Femur (tissue), 1 donor: ENCODE data around the gene RSRC2.
"Not testable (repeated sequence)": the region's sequence is repeated elsewhere in the genome, so short reads cannot be mapped to it uniquely, and the experiment has no call there.

Experiments used
- DNase-seq: peaks from one replicate; pipeline ENCODE4 v3.0.0-alpha.2; 2017

Gene RSRC2

DNA sequence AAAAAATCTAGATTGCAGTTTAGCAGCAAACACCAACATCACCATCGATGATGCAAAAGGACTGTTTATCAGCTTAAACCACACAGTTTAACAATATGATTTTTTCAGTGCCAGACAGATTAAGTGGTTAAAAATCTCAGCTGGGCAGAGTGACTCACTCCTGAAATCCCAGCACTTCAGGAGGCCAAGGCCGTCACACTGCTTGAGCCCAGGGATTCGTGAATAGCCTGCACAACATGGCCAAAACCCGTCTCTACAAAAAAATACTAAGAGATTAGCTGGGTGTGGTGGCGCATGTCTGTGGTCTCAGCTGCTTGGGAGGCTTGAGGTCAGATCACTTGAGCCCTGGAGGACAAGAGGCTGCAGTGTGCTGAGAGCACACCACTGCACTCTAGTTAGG lies 8.9 kb downstream of the RSRC2 start:
- DNase-seq, result no peak

DNA sequence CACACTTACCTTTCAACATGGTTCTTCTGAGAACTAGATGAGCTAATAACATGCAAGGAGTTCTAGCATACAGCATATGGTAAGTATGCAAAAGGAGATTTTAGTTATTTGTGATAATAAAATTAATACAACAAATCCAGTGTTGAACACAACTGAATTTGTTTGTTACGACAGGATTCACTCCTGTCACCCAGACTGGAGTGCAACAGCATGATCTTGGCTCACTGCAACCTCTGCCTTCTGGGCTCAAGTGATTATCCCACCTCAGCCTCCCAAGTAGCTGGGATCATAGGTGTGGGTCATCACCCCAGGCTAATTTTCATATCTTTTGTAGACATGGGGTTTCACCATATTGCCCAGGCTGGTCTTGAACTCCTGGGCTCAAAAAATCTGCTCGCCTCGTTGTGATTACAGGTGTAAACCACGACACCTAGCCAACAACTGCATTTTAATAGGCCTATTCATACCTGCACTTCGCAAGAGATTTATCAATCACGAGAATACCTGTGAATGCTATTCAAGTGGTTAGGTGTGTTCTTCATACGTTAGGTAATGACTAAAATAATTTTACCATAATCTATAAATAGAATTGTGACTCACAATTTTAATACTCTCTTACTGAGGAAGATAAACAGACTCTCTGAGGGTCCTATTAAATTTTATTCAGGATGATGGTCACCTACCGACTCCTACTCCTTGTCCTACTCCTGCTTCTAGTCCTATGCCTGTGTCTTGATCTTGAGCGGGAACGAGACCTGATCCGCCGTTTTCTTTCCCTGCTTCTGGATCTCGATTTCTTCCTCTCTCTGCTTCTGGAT lies 10.0 kb downstream of the RSRC2 start:
- DNase-seq, result no peak

DNA sequence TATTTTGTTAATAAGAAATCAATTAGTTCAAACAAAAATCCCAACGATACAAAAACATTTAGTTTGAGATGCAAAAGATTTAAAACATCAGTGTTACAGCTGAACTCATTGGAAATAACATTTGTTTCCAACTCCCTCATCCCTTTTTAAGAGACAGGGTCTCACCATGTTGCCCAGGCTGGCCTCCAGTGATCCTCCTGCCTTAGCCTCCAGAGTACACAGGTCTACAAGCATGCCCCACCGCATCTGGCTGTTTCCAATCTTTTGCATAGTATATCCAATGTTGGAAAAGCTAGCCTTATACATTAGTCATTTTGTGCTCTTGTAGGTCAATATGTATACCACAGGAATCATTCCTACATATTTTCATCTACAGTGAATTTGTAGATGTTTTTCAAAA lies 11.5 kb downstream of the RSRC2 start:
- DNase-seq, result no peak

DNA sequence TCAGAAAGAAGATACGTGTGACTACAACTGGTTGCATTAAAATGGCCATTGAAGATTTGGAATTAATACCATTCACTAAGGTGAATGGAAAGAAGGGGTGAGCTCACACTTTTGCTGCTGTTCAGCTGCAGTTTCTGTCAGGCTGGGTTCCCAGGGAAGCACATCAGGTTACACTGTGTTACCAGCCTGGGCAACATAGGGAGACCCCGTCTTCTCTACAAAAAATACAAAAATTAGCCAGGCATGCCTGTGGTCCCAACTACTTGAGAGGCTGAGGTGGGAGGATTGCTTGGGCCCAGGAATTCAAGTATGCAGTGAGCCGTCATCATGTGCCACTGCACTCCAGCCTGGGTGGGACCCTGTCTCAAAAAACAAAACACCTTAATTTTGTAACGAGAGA lies 13.1 kb downstream of the RSRC2 start:
- no peak for DNase-seq

DNA sequence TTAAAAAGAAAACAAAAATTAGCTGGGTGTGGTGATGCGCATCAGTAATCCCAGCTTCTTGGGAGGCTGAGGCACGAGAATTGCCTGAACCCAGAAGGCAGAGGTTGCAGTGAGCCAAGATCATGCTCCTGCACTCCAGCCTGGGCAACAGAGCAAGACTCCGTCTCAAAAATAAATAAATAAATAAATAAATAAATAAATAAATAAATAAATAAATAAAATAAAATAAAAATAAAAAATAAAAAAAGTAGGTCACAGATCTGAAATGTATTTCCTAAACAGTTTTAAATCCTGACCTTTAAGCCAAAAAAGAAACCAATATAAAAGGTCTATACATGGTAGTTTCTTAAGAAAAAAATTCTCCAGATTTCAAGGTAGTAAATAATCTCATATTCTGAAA lies 13.7 kb downstream of the RSRC2 start:
- not testable (repeated sequence) for DNase-seq

DNA sequence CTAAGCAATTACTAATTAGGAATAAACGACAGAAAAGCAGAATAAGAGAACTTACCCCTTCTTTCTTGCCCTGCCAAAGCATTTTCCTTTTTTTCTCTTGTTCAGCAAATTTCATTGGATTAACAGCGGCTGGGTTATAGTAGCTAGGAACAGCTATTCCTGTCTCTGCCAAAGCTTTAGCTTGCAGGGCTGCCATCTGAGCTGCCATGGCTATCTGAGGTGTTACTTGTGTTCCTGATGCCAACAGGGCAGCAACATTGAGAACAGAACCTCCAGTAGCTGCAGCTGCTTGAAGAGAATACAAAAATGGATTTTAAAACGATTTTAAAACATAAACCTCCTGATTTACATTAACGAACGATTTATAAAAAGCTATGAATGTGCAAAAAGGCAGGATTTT lies 18.6 kb downstream of the RSRC2 start:
- DNase-seq, result no peak

DNA sequence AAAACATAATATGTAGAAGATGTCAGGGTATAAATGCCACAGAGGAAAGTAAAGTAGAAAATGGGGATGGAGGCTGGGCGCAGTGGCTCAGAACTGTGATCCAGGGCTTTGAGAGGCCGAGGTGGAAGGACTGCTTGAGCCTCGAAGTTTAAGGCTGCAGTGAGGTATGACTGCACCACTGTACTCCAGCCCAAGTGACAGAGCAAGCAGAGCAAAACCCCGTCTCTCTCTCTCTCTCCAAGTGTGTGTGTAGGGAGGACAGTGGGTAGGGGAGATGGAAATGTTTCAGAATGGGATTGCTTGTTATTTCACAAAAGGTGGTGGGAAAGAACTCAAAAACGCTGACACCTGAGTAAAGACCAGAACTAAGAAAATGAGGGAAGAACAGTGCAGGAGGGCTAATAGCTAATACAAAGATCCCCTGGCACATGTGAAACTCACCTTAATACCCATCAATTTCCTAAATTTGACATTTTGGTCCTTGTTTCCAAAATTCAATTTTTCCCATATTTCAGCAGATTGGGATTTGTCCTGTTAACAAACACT lies 20.3 kb downstream of the RSRC2 start:
- no peak for DNase-seq

DNA sequence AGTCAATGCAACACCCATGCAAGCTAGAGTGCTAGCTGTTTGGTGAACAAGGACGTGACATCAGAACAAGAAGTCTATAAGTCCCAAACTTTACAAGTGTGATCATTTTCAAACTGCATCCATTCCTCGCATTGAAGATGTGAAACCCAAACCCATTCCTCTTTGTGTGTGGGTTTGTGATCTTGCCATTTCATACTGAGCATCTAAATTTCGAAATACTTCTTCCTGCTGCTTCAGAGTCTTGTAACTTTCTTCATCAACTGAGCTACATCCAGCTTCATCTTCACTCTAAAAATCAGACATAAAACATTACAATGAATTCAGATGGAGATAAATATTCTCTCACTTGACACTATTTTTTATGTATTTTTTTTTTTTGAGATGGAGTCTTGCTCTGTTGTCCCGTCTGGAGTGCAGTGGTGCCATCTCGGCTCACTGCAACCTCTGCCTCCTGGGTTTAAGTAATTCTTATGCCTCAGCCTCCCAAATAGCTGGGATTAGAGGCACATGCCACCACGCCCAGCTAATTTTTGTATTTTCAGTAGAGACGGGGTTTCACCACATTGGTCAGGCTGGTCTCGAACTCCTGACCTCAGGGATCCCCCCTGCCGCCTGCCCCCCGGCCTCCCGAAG lies 21.2 kb downstream of the RSRC2 start:
- no peak for DNase-seq

DNA sequence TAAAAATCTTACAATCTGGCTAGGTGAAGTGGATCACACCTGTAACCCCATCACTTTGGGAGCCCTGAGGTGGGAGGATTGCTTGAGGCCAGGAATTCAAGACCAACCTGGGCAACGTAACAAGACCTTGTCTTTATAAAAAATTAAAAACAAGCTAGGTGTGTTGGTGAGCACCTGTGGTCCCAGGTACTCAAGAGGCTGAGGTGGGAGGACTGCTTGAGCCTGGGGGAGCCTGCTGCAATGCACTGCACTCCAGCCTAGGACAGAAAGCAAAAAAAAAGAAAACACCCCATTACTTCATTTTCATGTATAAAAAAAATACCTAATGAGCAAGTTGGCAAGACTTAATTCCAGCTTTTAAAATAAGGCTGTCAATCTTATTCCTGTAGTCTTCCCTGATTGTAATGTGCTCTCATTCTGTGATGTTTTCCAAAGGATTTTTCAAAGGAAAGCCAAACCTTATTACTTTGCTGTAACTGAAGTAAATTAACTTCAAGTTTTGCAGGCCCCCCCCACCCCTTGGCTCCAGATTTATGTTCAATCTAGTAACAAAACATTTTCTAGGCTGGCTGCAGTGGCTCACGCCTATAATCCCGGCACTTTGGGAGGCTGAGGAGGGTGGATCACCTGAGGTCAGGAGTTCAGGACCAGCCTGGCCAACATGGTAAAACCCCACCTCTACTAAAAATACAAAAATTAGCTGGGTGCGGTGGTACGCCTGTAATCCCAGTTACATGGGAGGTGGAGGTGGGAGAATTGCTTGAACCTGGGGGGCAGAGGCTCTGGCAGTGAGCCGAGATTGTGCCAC lies 22.7 kb downstream of the RSRC2 start:
- no peak for DNase-seq

DNA sequence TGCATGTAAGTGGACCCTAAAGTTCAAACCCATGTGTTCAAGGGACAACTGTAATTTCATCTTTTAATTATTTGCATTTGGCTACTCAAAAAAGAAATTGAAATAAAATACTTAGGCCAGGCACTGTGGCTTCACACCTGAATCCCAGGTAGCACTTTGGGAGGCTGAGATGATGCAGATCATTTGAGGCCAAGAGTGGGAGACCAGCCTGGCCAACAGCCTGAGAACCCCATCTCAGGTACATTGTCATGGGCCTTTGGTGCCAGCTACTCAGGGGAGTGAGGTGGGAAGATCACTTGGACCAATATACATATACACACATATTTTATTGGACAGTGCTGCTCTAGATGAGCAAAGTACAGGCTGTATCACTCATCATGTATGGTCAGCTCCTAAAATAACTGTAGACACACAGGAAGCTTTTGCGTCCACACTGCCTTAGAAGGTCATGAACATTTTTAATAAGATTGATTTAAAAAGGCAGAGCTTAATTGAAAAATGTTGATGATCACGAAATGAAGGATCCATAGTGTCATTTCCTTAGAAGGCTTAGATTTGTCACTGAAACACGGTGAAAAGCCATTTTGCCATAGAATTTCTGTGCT lies 23.5 kb downstream of the RSRC2 start:
- no peak for DNase-seq

DNA sequence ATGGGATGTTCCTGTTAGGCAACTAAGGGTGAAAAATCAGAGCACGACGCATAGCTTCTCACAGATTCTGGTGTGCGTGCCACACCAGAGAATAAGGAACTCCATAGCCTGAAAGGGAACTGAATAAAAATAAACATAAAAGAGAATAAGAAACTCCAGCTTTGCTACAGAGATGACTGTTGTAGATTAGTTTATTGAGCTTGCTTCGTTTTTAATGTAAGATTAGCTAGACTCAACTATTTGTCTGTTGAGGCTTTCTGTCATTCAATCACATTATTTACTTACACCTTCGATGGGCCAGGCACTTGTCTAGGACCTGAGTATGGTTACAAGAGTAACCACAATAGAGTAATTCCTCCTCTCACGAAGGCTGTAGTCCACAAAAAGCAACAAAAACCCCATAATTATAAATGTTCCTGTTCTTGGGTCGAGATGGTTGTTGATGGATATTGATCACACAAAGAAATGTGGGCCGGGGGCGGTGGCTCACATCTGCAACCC lies 25.2 kb downstream of the RSRC2 start:
- DNase-seq, result no peak

DNA sequence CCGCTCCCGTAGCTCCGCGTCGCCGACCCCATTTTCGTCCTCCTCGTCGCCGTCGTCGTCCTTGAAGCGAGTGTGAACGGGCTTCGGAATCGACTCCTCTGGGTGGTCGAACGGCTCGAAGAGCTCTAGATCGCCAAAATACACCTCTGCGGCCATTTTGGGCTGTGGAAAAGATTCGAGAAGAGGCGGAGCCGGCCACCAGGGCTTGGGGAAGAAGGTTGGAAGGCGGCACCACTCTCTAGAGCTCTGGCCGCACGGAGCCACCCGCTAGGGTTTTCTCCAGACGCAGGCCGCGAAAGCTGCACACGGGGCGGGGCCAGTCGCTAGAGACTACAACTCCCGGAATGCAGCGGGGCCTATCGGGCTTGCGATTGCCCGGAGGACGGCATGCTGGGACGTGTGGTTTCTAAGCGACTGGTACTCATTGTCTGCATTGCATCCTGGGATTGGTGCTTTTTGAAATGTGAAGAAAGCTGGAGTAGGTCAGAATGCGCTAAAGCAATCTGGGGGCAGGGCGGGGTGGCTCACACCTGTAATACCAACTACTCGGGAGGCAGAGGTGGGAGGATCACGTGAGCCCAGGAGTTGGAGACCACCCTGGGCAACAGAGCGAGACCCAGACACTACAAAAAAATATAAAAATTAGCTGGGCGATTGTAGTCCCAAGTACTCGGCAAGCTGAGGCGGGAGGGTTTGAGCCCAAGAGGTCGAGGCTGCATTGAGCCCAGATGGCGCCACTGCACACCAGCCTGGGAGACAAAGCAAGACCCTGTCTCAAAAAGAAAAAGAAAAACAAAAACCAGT lies 25.8 kb downstream of the RSRC2 start, which contains the start of gene ZCCHC8:
ZCCHC8 (minus strand) TSS at position 248 of the 804 bp plus-strand sequence; CDS start at position 156, 92 bp downstream.
- DNase-seq, result peak; percentile 98

DNA sequence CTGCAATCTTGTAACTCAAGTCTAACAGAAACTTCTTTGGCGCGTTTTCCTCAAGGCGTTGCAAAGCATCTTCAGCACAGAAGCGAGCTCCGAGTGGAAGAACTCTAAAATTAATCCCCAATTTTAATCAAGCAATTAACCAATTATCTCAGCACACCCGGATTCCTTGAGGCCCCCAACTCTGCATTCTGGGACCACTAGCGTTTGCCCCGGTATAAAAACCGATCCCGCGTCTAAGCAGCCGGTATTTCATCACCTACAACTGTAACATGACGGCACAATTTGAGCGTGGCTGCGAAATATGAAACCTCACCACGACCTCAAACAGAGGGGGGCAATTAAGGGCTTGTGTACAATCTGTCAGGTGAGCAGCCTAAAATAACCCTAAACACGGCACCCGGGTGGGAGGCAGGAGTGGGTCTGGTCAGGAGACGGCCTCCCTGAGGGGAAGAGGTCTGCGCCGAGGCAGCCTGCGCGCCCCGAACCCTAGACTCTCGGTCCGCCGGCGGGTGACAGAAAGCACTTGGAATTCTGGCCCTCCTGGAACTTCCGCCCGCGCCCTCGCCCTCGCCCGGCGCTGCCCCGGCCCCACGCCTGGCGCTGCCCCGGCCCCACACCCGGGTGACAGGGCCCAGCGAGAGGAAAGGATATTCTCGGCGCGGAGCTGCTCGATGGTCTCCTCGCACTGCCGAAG lies 26.6 kb downstream of the RSRC2 start:
- DNase-seq, result peak; percentile 77

DNA sequence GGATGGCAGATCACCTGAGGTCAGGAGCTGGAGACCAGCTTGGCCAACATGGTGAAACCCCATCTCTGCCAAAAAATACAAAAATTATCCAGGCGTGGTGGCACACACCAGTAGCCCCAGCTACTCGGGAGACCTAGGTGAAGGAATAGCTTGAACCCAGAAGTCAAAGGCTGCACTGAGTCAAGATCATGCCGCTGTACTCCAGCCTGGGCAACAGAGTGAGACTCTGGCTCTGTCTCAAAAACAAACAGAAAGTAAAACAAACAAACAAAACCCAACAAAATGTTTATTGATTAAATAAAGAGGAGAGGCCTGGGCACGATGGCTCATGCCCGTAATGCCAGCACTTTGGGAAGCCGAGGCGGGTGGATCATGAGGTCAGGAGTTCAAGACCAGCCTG lies 31.5 kb downstream of the RSRC2 start:
- no peak for DNase-seq

DNA sequence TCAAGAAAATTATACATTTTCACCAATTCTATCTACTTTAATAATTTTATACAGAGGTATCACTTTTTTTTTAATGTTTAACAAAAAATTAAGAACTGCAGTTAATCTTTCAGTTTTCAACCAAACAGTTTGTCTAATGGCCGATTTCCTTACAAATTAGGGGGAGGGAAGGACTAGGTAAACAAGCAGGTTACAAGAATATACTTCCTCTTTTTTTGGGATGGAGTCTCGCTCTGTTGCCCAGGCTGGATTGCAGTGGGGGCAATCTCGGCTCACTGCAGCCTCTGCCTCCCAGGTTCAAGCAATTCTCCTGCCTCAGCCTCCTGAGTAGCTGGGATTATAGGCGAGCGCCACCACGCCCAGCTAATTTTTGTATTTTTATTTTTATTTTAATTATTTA lies 33.5 kb downstream of the RSRC2 start:
- DNase-seq, result not testable (repeated sequence)

DNA sequence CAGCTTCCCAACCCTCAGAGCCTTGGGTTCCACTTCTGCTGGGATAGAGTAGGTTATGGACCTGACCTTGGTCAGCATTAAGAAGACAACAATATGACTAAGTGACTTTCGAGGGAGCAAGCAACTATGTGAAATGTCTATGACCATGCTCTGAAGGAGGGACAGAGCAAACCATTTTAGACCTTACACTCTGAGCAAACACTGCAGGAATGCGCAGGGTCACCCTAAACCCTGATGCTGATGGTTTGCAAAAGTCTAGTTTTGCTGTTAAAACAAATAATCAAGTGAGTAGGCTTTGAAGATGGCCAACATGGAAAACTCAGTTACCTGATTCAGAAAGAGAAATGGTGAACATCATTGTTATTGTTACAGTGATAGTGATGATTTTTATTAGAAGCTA lies 34.7 kb downstream of the RSRC2 start:
- DNase-seq, result no peak

DNA sequence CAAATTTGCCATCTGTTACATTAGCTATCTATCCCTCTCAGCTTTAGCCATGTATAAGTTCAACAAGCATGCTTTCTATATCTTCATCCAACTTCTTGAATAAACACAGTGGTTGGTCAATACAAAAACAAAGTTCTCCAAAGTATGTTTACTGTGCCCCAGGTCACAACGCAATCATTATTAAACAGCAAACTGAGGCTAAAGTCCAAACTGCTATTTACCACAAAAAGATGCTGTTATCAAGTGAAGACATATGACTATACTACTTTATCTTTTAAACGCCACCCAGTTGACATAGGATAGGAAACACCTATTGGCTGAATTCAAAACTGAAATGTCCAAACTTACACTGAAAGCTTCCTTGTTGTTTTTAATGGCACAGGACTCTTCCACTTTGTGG lies 37.7 kb downstream of the RSRC2 start:
- DNase-seq, result no peak

DNA sequence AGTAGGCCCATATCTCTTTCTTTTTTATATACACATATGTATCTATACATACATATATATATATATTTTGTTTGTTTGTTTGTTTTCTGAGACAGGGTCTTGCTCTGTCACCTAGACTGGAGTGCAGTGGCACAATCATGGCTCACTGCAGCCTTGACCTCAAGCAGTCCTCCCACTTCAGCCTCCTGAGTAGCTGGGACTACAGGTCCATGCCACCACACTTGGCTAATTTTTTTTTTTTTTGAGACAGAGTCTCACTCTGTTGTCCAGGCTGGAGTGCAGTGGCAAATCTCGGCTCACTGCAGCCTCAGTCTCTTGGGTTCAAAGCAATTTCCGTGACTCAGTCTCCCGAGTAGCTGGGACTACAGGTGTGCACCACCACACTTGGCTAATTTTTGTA lies 38.9 kb downstream of the RSRC2 start:
- not testable (repeated sequence) for DNase-seq

DNA sequence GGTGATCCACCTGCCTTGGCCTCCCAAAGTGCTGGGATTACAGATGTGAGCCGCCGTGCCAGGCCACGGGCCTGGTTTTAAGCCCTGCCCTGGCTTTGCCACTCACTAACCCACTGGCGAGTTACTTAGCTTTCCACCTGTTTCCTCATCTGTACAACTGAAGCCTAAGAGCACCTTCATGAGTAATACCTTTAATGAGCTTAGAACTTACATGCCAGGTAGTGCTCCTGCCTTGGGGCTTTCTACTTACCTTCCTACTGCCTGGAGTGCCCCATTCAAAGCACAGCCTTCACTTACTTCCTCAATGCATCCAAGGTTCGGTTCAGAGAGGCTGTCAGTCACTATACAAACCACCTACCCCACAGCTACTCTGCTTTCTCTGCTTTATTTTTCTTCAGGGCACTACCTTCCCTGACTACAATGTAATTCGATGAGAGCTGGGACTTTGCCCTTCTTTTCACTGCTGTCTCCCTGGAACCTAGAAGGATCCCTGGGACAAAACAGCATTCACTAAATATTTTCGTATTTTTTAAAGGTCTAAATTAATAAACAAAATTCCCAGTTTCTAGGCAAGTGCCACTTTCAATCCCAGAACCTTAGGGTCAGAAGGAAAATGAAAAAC lies 39.8 kb downstream of the RSRC2 start:
- DNase-seq, result no peak

DNA sequence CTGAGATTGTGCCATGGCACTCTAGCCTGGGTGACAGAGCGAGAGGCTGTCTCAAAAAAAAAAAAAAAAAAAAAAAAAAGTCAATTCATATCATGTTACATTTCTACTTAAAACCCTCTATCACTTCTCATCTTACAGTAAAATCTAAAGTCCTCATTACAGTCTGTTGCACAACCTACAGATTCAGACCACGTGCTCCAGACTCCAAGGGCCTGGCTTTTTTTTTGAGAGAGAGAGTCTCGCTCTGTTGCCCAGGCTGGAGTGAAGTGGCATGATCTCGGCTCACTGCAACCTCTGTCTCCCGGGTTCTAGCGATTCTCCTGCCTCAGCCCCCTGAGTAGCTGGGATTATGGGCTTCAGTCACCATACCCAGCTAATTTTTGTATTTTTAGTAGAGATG lies 40.4 kb downstream of the RSRC2 start:
- not testable (repeated sequence) for DNase-seq

DNA sequence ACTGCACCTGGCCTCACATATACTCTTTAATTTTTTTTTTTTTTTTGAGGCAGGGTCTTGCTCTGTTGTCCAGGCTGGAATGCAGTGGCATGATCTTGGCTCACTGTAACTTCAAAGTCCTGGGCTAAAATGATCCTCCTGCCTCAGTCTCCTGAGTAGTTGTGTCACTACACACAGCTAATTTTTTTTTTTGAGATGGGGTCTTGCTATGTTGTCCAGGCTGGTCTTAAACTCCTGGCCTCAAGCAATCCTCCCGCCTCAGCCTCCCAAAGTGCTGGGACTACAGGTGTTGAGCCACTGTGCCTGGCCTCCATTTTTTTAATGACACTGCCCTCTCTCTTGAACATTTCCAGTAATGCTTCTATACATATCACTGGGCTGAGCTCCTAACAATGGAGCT lies 42.4 kb downstream of the RSRC2 start:
- not testable (repeated sequence) for DNase-seq
